BLaER1 treated with 17β-estradiol and CSF1 and Interleukin-3, amounts not matched to agents 10 nM and 100 nM (cell line): ENCODE data around the gene ZNF335.

Source experiments
- H3K27ac ChIP-seq, 11 experiments: shearing (Covaris generic); formaldehyde crosslinking; 2 replicates each; pipeline ENCODE4 v1.8.1; 2022
- H3K27me3 ChIP-seq, 11 experiments: shearing (Covaris generic); formaldehyde crosslinking; 2 replicates each; pipeline ENCODE4 v1.8.1; 2022
- H3K36me3 ChIP-seq, 11 experiments: shearing (Covaris generic); formaldehyde crosslinking; 2 replicates each; pipeline ENCODE4 v1.8.1; 2022
- H3K4me1 ChIP-seq, 10 experiments: shearing (Covaris generic); formaldehyde crosslinking; 2 replicates each; pipeline ENCODE4 v1.8.1; 2022
- H3K4me2 ChIP-seq, 11 experiments: shearing (Covaris generic); formaldehyde crosslinking; 2 replicates each; pipeline ENCODE4 v1.8.1; 2022
- H3K4me3 ChIP-seq, 10 experiments: shearing (Covaris generic); formaldehyde crosslinking; 2 replicates each; pipeline ENCODE4 v1.8.1; 2022
- H3K9ac ChIP-seq, 11 experiments: shearing (Covaris generic); formaldehyde crosslinking; 2 replicates each; pipeline ENCODE4 v1.8.1; 2022
- H3K9me3 ChIP-seq, 11 experiments: shearing (Covaris generic); formaldehyde crosslinking; replicated peaks in 1 of 11; 2 replicates each; pipeline ENCODE4 v1.8.1; 2022
- H4K20me1 ChIP-seq, 11 experiments: shearing (Covaris generic); formaldehyde crosslinking; 2 replicates each; pipeline ENCODE4 v1.8.1; 2022
- Cebpa-rat ChIP-seq, 11 experiments: shearing (Covaris generic); IDR thresholded peaks; 2 replicates each; pipeline ENCODE4 v1.8.1; 2022

ZNF335 gene

GRCh38 chr20:45972500-45973183 lies 639 bp upstream of the ZNF335 start:
- Histone ChIP-seq H3K27ac (peak overlapping the region; percentile 97 to 100 (median 100)), H3K9ac (peak overlapping the region; percentile 92 to 100 (median 99)), H3K4me1 (peaks cover 28 to 63% (median 50%) of the 10 kb centered on the region in 10 experiments), H3K36me3 (peaks cover 20 to 22% (median 21%) of the 10 kb centered on the region in 11 experiments), H3K27me3 (no peaks in the 10 kb centered on the region), H3K9me3 (no peaks in the 10 kb centered on the region; a peak in 2 of 22 replicates), H3K4me3 (peak overlapping the region; percentile 77 to 93 (median 84)), H4K20me1 (peaks cover 15 to 35% (median 25%) of the 10 kb centered on the region in 11 experiments; a peak in 18 of 22 replicates), H3K4me2 (peak overlapping the region; percentile 76 to 98 (median 94))
- TF ChIP-seq Cebpa-rat (IDR thresholded peaks at IDR 0.05): no peak

GRCh38 chr20:45971425-45971674 lies 653 bp downstream of the ZNF335 start:
- no peaks in the 10 kb centered on the region; a peak in 2 of 22 replicates for H3K9me3 ChIP-seq
- H3K4me3 ChIP-seq: peak overlapping the region; percentile 77 to 93 (median 84)
- no peak for TF ChIP-seq Cebpa-rat (IDR thresholded peaks at IDR 0.05)
- peaks cover 33 to 35% (median 34%) of the 10 kb centered on the region in 11 experiments for H3K36me3 ChIP-seq
- peak overlapping the region; percentile 97 to 100 (median 100) for H3K27ac ChIP-seq
- peaks cover 15 to 41% (median 25%) of the 10 kb centered on the region in 11 experiments; a peak in 18 of 22 replicates for H4K20me1 ChIP-seq
- H3K9ac ChIP-seq: peak overlapping the region; percentile 92 to 100 (median 99)
- H3K4me2 ChIP-seq: peak overlapping the region; percentile 85 to 98 (median 95)
- peaks cover 28 to 63% (median 50%) of the 10 kb centered on the region in 10 experiments for H3K4me1 ChIP-seq
- no peaks in the 10 kb centered on the region for H3K27me3 ChIP-seq

GRCh38 chr20:45970646-45971424 lies 1.2 kb downstream of the ZNF335 start:
- H3K36me3 ChIP-seq: peaks cover 38 to 40% (median 39%) of the 10 kb centered on the region in 11 experiments
- H3K27me3 ChIP-seq: no peaks in the 10 kb centered on the region
- peak overlapping the region; percentile 97 to 100 (median 100) for H3K27ac ChIP-seq
- H3K4me2 ChIP-seq: peak overlapping the region; percentile 85 to 98 (median 95)
- H3K9ac ChIP-seq: peak overlapping the region; percentile 92 to 100 (median 99)
- peaks cover 15 to 41% (median 26%) of the 10 kb centered on the region in 11 experiments; a peak in 19 of 22 replicates for H4K20me1 ChIP-seq
- H3K4me3 ChIP-seq: peak overlapping the region; percentile 77 to 93 (median 84)
- no peak for TF ChIP-seq Cebpa-rat (IDR thresholded peaks at IDR 0.05)
- H3K4me1 ChIP-seq: peaks cover 28 to 61% (median 50%) of the 10 kb centered on the region in 10 experiments
- H3K9me3 ChIP-seq: no peaks in the 10 kb centered on the region; a peak in 2 of 22 replicates

- H4K20me1 ChIP-seq: peaks cover 15 to 50% (median 31%) of the 10 kb centered on the region in 11 experiments; a peak in 19 of 22 replicates
- no peaks in the 10 kb centered on the region for H3K27me3 ChIP-seq
- peaks cover 26 to 53% (median 42%) of the 10 kb centered on the region in 10 experiments for H3K4me1 ChIP-seq
- H3K4me3 ChIP-seq: peak overlapping the region; percentile 77 to 93 (median 84)
- peak overlapping the region; percentile 85 to 98 (median 95) for H3K4me2 ChIP-seq
- TF ChIP-seq Cebpa-rat (IDR thresholded peaks at IDR 0.05): no peak
- H3K9ac ChIP-seq: peak overlapping the region; percentile 92 to 100 (median 99)
- peak overlapping the region; percentile 97 to 100 (median 100); a peak in 17 of 22 replicates for H3K27ac ChIP-seq
- peaks cover 46 to 48% (median 47%) of the 10 kb centered on the region in 11 experiments for H3K36me3 ChIP-seq
- H3K9me3 ChIP-seq: no peaks in the 10 kb centered on the region; a peak in 2 of 22 replicates
Observed at GRCh38 chr20:45969712-45970634, 2.0 kb downstream of the ZNF335 start.

- peak overlapping the region; percentile 17 to 100 (median 98); a peak in 18 of 22 replicates for H3K9ac ChIP-seq
- H3K9me3 ChIP-seq: no peaks in the 10 kb centered on the region; a peak in 2 of 22 replicates
- TF ChIP-seq Cebpa-rat (IDR thresholded peaks at IDR 0.05): no peak
- H3K27ac ChIP-seq: peak overlapping the region in 5 of 11 experiments; percentile 0 to 100 (median 100); a peak in 4 of 22 replicates
- peaks cover 28 to 48% (median 39%) of the 10 kb centered on the region in 10 experiments for H3K4me1 ChIP-seq
- peak overlapping the region; percentile 85 to 98 (median 95); a peak in 16 of 22 replicates for H3K4me2 ChIP-seq
- H3K36me3 ChIP-seq: peaks cover 56 to 57% (median 56%) of the 10 kb centered on the region in 11 experiments
- peak overlapping the region in 1 of 10 experiments; percentile 79; a peak in 1 of 20 replicates for H3K4me3 ChIP-seq
- H3K27me3 ChIP-seq: no peaks in the 10 kb centered on the region
- H4K20me1 ChIP-seq: peaks cover 16 to 57% (median 33%) of the 10 kb centered on the region in 11 experiments; a peak in 20 of 22 replicates
Observed at GRCh38 chr20:45968801-45969711, 2.9 kb downstream of the ZNF335 start.

GRCh38 chr20:45968081-45968671 lies 3.8 kb downstream of the ZNF335 start:
- Histone ChIP-seq H3K9me3 (no peaks in the 10 kb centered on the region; a peak in 2 of 22 replicates), H3K9ac (peak overlapping the region in 7 of 11 experiments; percentile 17 to 99 (median 33); a peak in 6 of 22 replicates), H4K20me1 (peaks cover 21 to 66% (median 42%) of the 10 kb centered on the region in 11 experiments; a peak in 20 of 22 replicates), H3K4me2 (peak overlapping the region in 4 of 11 experiments; percentile 33 to 96 (median 94); a peak in 8 of 22 replicates), H3K4me1 (peaks cover 37 to 52% (median 44%) of the 10 kb centered on the region in 10 experiments), H3K4me3 (no peak overlapping the region), H3K27ac (peak overlapping the region in 3 of 11 experiments; percentile 9 to 100 (median 34); a peak in 3 of 22 replicates), H3K36me3 (peaks cover 60 to 66% (median 65%) of the 10 kb centered on the region in 11 experiments), H3K27me3 (no peaks in the 10 kb centered on the region)
- no peak for TF ChIP-seq Cebpa-rat (IDR thresholded peaks at IDR 0.05)

GRCh38 chr20:45967551-45968080 lies 4.4 kb downstream of the ZNF335 start:
- no peaks in the 10 kb centered on the region; a peak in 2 of 22 replicates for H3K9me3 ChIP-seq
- H3K36me3 ChIP-seq: peaks cover 60 to 70% (median 66%) of the 10 kb centered on the region in 11 experiments
- H4K20me1 ChIP-seq: peaks cover 21 to 72% (median 46%) of the 10 kb centered on the region in 11 experiments; a peak in 20 of 22 replicates
- peak overlapping the region in 2 of 11 experiments; percentile 29 to 33; a peak in 1 of 22 replicates for H3K9ac ChIP-seq
- no peak for TF ChIP-seq Cebpa-rat (IDR thresholded peaks at IDR 0.05)
- 0 out of 22 replicates have a peak overlapping the region, but pooled peaks of 1 of the 11 experiments have one; percentile 30 for H3K27ac ChIP-seq
- H3K4me1 ChIP-seq: peaks cover 38 to 50% (median 41%) of the 10 kb centered on the region in 10 experiments
- H3K4me2 ChIP-seq: no peak overlapping the region
- no peaks in the 10 kb centered on the region for H3K27me3 ChIP-seq
- no peak overlapping the region for H3K4me3 ChIP-seq
